OCI-LY3 (cell line): ENCODE data around the gene CASP14.
"Not testable (repeated sequence)": the region's sequence is repeated elsewhere in the genome, so short reads cannot be mapped to it uniquely, and the experiment has no call there.

ENCODE experiments used
- H2AFZ ChIP-seq: fragments of 200-600, 300-600 bp; shearing (Covaris generic); 2 replicates; pipeline ENCODE4 v1.6.0; 2014; ENCODE audit warnings: antibody characterized with exemption, low read depth, low read length
- H3K27ac ChIP-seq: fragments of 200-600, 300-600 bp; sonication (generic); 2 replicates; pipeline ENCODE4 v1.5.1; 2014; ENCODE audit warnings: mild to moderate bottlenecking, low read length, moderate library complexity, mixed read lengths
- H3K27me3 ChIP-seq: fragments of 200-600, 300-600 bp; sonication (generic); 2 replicates; pipeline ENCODE4 v1.6.1; 2014; ENCODE audit warnings: low read depth, low read length, mixed read lengths
- H3K36me3 ChIP-seq: fragments of 200-600, 300-600 bp; sonication (generic); replicated peaks from 2 replicates; pipeline ENCODE3; 2014; ENCODE audit warnings: low read depth, low read length, mixed read lengths
- H3K4me1 ChIP-seq: fragments of 300-600, 200-600 bp; sonication (generic); 2 replicates; pipeline ENCODE4 v1.6.1; 2014; ENCODE audit warnings: low read length, mixed read lengths
- H3K4me2 ChIP-seq: fragments of 200-600, 300-600 bp; sonication (generic); 2 replicates; pipeline ENCODE4 v1.6.1; 2014; ENCODE audit warnings: low read length, mixed read lengths
- H3K4me3 ChIP-seq: fragments of 300-600, 200-600 bp; sonication (generic); 2 replicates; pipeline ENCODE4 v1.5.1; 2014; ENCODE audit warnings: antibody characterized with exemption, mild to moderate bottlenecking, low read length, moderate library complexity
- H3K79me2 ChIP-seq: fragments of 300-600, 200-600 bp; shearing (Covaris generic); 2 replicates; pipeline ENCODE4 v1.6.1; 2014; ENCODE audit warnings: mild to moderate bottlenecking, low read length, mixed read lengths
- H3K9ac ChIP-seq: fragments of 300-600, 200-600 bp; shearing (Covaris generic); 2 replicates; pipeline ENCODE4 v1.6.0; 2014; ENCODE audit warnings: mild to moderate bottlenecking, low read length, moderate library complexity
- H3K9me3 ChIP-seq: fragments of 200-600, 300-600 bp; shearing (Covaris generic); 2 replicates; pipeline ENCODE4 v1.6.1; 2014; ENCODE audit warnings: low read length, mixed read lengths; ENCODE audit not compliant: insufficient read depth
- H4K20me1 ChIP-seq: fragments of 200-600, 300-600 bp; sonication (generic); 2 replicates; pipeline ENCODE4 v1.6.1; 2016; ENCODE audit warnings: low read length, mixed read lengths; ENCODE audit not compliant: insufficient read depth
- EZH2phosphoT487 ChIP-seq: fragments of 200-600 bp; shearing (Covaris generic); IDR thresholded peaks from 2 replicates; pipeline ENCODE4 v1.6.1; 2018; ENCODE audit warnings: antibody characterized with exemption, mixed run types, low read depth
- TF ChIP-seq, protein P1 (sequence below): fragments of 200-600, 300-600 bp; sonication (generic); IDR thresholded peaks from 2 replicates; pipeline ENCODE4 v1.5.1; 2014; ENCODE audit warnings: antibody characterized with exemption, low read length, low read depth

CASP14 gene

DNA sequence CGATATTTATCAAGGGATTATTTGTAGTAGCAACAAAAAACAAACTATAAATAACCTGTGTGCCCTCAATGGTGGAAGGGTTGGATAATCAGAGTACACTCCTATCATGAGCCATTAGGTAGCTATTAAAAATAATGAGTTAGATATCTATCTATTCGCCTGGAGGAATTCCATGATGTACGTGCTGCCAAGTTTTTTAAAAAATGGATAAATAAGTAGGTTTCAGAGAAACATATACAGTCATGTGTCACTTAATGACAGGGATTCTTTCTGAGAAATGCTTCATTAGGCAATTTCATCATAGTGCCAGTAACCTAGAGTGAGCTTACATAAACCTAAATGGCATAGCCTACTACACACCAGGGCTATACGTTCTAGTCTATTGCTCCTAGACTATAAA is 26.5 kb downstream of the CASP14 start:
- Histone ChIP-seq H3K79me2 (no peaks in the 10 kb centered on the region), H3K27ac (no peak overlapping the region), H2AFZ (no peak overlapping the region), H3K4me3 (no peak overlapping the region), H3K4me2 (no peak overlapping the region), H3K4me1 (no peaks in the 10 kb centered on the region), H3K27me3 (peaks cover 3% of the 10 kb centered on the region; the same call in 1 of the 2 replicates), H4K20me1 (no peaks in the 10 kb centered on the region), H3K36me3 (no peaks in the 10 kb centered on the region), H3K9me3 (no peaks in the 10 kb centered on the region), H3K9ac (no peak overlapping the region)
- no peak for TF ChIP-seq EZH2phosphoT487
- TF ChIP-seq, protein P1, sequence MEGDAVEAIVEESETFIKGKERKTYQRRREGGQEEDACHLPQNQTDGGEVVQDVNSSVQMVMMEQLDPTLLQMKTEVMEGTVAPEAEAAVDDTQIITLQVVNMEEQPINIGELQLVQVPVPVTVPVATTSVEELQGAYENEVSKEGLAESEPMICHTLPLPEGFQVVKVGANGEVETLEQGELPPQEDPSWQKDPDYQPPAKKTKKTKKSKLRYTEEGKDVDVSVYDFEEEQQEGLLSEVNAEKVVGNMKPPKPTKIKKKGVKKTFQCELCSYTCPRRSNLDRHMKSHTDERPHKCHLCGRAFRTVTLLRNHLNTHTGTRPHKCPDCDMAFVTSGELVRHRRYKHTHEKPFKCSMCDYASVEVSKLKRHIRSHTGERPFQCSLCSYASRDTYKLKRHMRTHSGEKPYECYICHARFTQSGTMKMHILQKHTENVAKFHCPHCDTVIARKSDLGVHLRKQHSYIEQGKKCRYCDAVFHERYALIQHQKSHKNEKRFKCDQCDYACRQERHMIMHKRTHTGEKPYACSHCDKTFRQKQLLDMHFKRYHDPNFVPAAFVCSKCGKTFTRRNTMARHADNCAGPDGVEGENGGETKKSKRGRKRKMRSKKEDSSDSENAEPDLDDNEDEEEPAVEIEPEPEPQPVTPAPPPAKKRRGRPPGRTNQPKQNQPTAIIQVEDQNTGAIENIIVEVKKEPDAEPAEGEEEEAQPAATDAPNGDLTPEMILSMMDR = no peak

- H3K9me3 ChIP-seq, H3K27ac ChIP-seq, H3K4me2 ChIP-seq, H3K36me3 ChIP-seq, H3K4me1 ChIP-seq, H3K27me3 ChIP-seq, H3K9ac ChIP-seq, H2AFZ ChIP-seq, H4K20me1 ChIP-seq, H3K4me3 ChIP-seq, H3K79me2 ChIP-seq: not testable (repeated sequence)
Measured at GRCh38 chr19:15080002-15080401, 30.7 kb downstream of the CASP14 start.

DNA sequence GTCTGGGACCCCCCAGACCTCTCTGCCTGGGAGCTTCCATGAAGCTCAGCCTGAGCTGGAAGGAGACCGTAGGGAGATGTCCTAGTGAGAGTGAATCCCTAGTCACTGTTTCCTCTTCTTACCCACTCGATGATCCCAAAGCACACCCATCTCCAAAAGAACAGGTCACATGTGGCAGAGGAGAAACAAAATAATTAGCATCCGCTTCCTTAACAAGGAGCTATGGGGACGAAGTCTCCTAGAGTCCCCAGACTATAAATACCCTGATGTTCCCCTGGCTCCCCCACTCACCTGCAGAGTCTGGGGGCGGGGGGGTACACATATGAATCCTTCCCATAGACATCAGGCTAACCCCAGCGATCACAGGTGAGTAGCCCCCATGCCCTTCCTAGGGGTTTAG is 32.6 kb downstream of the CASP14 start, which contains the start of gene OR1I1:
Gene OR1I1, plus strand, starts transcription at position 301 of the 400 bp plus-strand sequence. CDS start 4,855 bp downstream, outside the sequence.
- H3K27me3 ChIP-seq = peaks cover 8% of the 10 kb centered on the region
- no peaks in the 10 kb centered on the region for H3K9me3 ChIP-seq
- no peak within 1 kb of the TSS for H3K9ac ChIP-seq
- TF ChIP-seq, protein P1 = no peak
- no peak for TF ChIP-seq EZH2phosphoT487
- no peak within 1 kb of the TSS for H2AFZ ChIP-seq
- H3K4me3 ChIP-seq = no peak within 1 kb of the TSS
- no peak within 1 kb of the TSS for H3K4me2 ChIP-seq
- H3K79me2 ChIP-seq = no peaks in the 10 kb centered on the region
- H3K36me3 ChIP-seq = no peaks in the 10 kb centered on the region
- no peaks in the 10 kb centered on the region for H4K20me1 ChIP-seq
- H3K4me1 ChIP-seq = no peaks in the 10 kb centered on the region
- H3K27ac ChIP-seq = no peak within 1 kb of the TSS

GRCh38 chr19:15087182-15087581 is 37.9 kb downstream of the CASP14 start:
- H3K79me2 ChIP-seq = no peaks in the 10 kb centered on the region
- H3K4me2 ChIP-seq = no peak overlapping the region
- H2AFZ ChIP-seq = no peak overlapping the region
- no peaks in the 10 kb centered on the region for H3K9me3 ChIP-seq
- no peak overlapping the region for H3K9ac ChIP-seq
- H3K4me3 ChIP-seq = no peak overlapping the region
- no peak overlapping the region for H3K27ac ChIP-seq
- no peaks in the 10 kb centered on the region for H3K4me1 ChIP-seq
- no peaks in the 10 kb centered on the region for H3K36me3 ChIP-seq
- H4K20me1 ChIP-seq = no peaks in the 10 kb centered on the region
- H3K27me3 ChIP-seq = peaks cover 17% of the 10 kb centered on the region
- TF ChIP-seq, protein P1 = no peak
- TF ChIP-seq EZH2phosphoT487 = no peak
